NCI-H1105 treated with DMSO at 0.1 percent for 48 hours (cell line): ENCODE measurements around the gene TBX5.

ENCODE experiments used
- DNase-seq: peaks from one replicate; lab custom pipeline; 2025; lab: John Stamatoyannopoulos, UW

Gene TBX5

GRCh38 chr12:114319422-114319821 lies 86.5 kb downstream of the TBX5 start:
- DNase-seq, result no peak

DNA sequence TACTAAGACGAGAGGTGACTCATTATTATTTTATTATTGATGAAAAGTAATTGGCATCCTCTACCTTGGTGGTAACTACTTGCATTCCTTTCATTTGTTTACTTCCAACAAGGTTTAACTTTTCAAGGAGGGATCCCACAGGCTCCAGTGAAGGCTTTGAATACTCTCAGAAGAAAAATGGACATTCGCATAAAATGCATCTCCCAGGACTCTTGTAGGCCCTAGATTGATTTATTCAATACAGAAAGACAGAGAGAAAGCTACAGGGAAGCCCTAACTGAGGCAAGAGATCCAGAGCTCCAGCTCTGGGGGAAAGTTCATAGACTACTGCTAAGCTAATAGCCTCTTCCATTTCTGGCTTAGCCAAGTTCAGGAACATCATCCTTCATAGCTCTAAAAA lies 87.0 kb downstream of the TBX5 start:
- no peak for DNase-seq

DNA sequence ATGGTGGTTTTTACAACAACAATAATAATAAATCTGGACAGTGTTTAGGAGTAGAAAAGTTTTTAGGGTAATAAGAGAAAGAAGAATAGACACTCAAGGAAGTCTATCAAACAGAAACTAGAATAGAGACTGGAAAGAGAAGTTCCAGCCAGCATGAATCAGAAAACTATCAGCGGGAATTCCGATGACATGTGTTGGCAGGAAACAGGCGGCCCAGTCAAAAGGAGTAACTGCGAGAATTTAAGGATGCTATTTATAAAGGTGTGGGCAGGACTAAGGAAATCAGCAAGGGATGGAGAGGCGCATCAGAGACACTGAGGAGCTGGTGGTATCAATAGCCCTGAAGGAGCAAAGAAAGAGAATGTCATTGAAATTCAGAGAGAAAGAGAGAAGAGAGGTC lies 89.9 kb downstream of the TBX5 start:
- DNase-seq, result no peak

DNA sequence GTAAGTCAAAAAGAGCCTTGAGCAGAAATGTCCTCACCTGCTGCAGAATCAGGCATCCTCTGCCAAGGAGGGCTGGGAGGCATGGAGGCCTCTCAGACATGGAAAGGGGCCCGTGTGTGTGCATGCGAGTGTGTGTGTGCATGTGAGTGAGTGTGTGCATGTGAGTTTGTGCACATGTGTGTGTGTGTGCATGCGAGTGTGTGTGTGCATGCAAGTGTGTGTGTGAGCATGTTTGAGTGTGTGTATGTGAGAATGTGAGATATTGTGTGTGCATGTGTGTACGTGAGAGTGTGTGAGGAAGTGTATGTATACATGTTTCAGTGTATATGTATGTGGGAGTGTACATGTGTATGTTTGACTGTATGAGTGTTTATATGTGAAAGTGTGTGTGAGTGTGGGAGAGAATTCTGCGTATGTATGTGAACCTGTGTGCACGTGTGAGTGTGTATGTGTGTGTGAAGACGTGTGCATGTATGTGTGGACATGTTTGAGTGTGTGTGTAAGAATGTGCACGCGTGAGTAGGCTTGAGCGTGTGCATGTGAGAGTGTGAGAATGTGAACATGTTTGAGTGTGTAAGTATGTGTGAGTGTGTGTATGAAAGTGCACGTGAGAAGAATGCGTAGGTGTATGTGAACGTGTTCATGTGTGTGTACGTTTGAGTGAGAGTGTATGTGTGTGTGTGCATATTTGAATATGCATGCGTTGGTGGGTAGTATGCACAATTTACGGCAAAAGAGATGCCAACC lies 90.8 kb downstream of the TBX5 start:
- no peak for DNase-seq

- no peak for DNase-seq
Observed at GRCh38 chr12:114314403-114314802, 91.5 kb downstream of the TBX5 start.

- no peak for DNase-seq
Observed at GRCh38 chr12:114313910-114314309, 92.0 kb downstream of the TBX5 start.

- no peak for DNase-seq
Observed at GRCh38 chr12:114311974-114312373, 94.0 kb downstream of the TBX5 start.

GRCh38 chr12:114306646-114307045 lies 99.3 kb downstream of the TBX5 start:
- DNase-seq, result no peak

- DNase-seq, result no peak
Observed at GRCh38 chr12:114305446-114305845, 100.5 kb downstream of the TBX5 start.
